ENCODE measurements around the gene KRTCAP2.

Gene KRTCAP2

GRCh38 chr1:155202731-155203515 is 29.8 kb upstream of the KRTCAP2 start:
- no peak overlapping the region for H3K4me3 ChIP-seq (ENCODE audit: low read length)
- DNase-seq (ENCODE audit: low read depth) = no peak
- TF ChIP-seq, protein P1, sequence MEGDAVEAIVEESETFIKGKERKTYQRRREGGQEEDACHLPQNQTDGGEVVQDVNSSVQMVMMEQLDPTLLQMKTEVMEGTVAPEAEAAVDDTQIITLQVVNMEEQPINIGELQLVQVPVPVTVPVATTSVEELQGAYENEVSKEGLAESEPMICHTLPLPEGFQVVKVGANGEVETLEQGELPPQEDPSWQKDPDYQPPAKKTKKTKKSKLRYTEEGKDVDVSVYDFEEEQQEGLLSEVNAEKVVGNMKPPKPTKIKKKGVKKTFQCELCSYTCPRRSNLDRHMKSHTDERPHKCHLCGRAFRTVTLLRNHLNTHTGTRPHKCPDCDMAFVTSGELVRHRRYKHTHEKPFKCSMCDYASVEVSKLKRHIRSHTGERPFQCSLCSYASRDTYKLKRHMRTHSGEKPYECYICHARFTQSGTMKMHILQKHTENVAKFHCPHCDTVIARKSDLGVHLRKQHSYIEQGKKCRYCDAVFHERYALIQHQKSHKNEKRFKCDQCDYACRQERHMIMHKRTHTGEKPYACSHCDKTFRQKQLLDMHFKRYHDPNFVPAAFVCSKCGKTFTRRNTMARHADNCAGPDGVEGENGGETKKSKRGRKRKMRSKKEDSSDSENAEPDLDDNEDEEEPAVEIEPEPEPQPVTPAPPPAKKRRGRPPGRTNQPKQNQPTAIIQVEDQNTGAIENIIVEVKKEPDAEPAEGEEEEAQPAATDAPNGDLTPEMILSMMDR (conservative IDR thresholded peaks at IDR 0.05; ENCODE audit: low read length) = no peak

DNA sequence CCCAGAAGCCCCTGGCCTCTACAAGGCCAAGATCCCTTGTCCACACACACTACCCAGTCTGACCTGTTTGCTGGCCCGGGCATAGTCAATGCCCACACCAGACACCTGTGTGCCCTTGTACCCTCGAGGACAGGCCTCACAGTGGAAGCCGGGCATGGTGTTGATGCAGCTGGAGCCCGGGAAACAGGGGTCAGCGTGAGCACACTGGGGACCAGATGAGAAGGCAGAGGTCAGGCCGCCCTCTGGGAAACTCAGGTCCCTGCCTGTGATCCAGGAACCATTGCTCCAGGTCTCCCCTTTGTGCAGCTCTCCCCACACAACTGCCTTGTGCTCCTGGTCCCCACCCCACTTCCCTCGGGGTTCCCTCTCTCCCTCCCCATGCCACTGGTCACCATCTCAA is 29.1 kb upstream of the KRTCAP2 start:
- no peak overlapping the region for H3K4me3 ChIP-seq (ENCODE audit: low read length)
- TF ChIP-seq, protein P1 (conservative IDR thresholded peaks at IDR 0.05; ENCODE audit: low read length) = no peak
- DNase-seq (ENCODE audit: low read depth) = no peak

- TF ChIP-seq, protein P1 (conservative IDR thresholded peaks at IDR 0.05; ENCODE audit: low read length) = no peak
- no peak overlapping the region for H3K4me3 ChIP-seq (ENCODE audit: low read length)
- no peak for DNase-seq (ENCODE audit: low read depth)
These were observed 27.8 kb upstream of the KRTCAP2 start for GRCh38 chr1:155200920-155201319.

DNA sequence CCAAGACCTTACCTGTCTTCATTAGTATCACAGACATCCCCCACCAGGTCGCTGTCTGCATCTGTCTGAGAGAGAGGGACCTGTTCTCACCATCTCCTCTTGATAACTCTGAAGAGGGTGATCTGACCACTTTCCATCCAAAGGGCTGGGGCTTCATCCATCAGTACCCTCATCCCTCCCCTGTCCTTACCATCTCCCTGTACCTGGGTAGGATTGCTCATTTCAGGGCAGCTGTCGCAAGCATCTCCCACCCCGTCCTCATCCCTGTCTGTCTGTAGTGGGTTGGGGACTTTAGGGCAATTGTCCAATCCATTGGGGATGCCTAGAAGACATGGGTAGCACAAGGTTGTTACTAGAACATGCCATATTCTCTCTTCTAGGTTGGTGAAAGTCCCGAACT is 26.7 kb upstream of the KRTCAP2 start:
- no peak overlapping the region for H3K4me3 ChIP-seq (ENCODE audit: low read length)
- DNase-seq (ENCODE audit: low read depth) = no peak
- TF ChIP-seq, protein P1 (conservative IDR thresholded peaks at IDR 0.05; ENCODE audit: low read length) = no peak

DNA sequence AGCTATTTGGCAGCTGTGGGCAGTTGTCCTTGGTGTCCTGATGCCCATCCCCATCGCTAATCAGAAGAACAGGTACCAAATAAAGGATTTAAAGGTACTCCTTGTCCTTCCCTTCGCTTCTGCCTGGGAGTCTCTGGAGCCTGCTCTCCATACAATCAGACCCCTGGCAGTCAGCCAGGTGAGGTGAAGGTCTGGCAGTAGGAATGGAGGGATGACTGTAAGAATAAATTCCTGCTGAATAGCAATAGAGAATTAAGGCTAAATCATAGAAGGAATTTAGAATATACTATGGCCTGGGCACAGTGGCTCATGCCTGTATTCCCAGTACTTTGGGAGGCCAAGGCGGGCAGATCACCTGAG is 25.4 kb upstream of the KRTCAP2 start:
- DNase-seq (ENCODE audit: low read depth) = no peak
- TF ChIP-seq, protein P1 (conservative IDR thresholded peaks at IDR 0.05; ENCODE audit: low read length) = no peak
- H3K4me3 ChIP-seq (ENCODE audit: low read length) = no peak overlapping the region

DNA sequence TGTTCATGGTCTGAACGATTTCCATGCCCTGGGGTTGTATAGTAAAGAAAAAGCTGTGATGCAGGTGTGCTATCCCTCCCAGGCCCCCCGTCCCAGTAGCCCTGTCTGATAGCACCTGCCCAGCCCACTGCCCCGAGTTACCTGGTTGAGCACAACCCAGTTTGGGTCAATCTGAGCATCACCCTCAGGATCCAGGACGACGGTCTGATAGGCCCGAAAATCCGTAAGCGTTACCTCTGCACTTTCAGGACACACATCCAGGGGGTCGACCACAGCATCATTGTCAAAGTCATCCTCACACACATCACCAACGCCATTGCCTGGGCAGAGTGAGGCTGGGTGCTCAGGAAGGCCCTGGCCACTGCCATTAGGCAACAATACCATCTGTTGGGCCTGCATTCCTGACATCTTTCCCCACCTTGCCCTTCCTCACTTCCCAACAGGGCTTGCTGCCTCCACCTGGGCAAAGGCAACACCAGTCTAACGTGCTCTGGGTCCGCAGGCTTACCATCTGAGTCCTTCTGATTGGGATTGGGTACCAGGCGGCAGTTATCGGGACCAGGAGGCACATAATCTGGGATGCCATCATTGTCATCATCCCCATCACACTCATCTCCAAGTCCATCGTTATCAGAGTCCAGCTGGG is 24.9 kb upstream of the KRTCAP2 start:
- no peak overlapping the region for H3K4me3 ChIP-seq (ENCODE audit: low read length)
- TF ChIP-seq, protein P1 (conservative IDR thresholded peaks at IDR 0.05; ENCODE audit: low read length) = no peak
- no peak for DNase-seq (ENCODE audit: low read depth)
